ENCODE results near the gene B9D1. TPM values are rescaled to one million over a fixed set of nuclear protein-coding genes. Genes with fewer than 3 reads are reported as not detected.

The B9D1 gene
- total RNA-seq, 1 experiment from 2014 or later, result 11.5 TPM

DNA sequence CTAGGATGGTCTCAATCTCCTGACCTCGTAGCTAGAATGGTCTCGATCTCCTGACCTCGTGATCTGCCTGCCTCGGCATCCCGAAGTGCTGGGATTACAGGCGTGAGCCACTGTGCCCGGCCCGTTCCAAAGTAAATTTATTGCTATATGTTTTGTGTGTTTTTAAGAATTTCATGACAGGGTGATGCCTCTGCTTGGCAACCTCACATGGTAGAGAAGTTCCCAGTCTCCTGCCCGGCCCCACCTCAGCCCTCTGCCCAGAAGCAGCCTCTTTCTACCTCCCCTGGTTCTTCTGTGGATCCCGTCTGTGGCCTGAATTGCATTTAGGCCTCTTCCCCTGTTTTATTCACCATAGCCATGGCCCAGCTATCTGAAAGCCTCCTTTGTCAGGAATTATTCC, 55.0 kb downstream of the B9D1 start:
- H3K36me3 ChIP-seq (ENCODE audit: control insufficient read depth, insufficient read depth, low read length), result peaks cover 3% of the 10 kb centered on the region
- H3K4me1 ChIP-seq, result peaks cover 4% of the 10 kb centered on the region; the same call in 1 of the 2 replicates
- Mint-ChIP-seq H3K27ac (ENCODE audit: unreplicated experiment) (no peak overlapping the region), H3K9me3 (ENCODE audit: unreplicated experiment) (no peaks in the 10 kb centered on the region), H3K4me3 (ENCODE audit: unreplicated experiment) (no peak overlapping the region), H3K4me1 (ENCODE audit: low read depth, unreplicated experiment) (peaks cover 5% of the 10 kb centered on the region), H3K27me3 (ENCODE audit: insufficient read depth, unreplicated experiment) (no peaks in the 10 kb centered on the region), H3K36me3 (ENCODE audit: insufficient read depth, unreplicated experiment) (peaks cover 14% of the 10 kb centered on the region)
- ChIA-PET POLR2A (no interaction called here), CTCF (no interaction called here)
- no TSS peak for BruUV-seq (replicated peaks)
- no peaks in the 10 kb centered on the region for H3K27me3 ChIP-seq (replicated peaks; ENCODE audit: control insufficient read depth, insufficient read depth, low read length)
- intact Hi-C loops (cut with micrococcal nuclease; ENCODE audit: unreplicated experiment), result no loop called here
- no peak for DNase-seq
- H3K4me3 ChIP-seq (ENCODE audit: low read depth, low read length), result no peak overlapping the region
- no peak for TF ChIP-seq CTCF (IDR thresholded peaks at IDR 0.05; ENCODE audit: insufficient read depth in 1 of 2, low read depth in 1 of 2, low read length in 1 of 2, severe bottlenecking in 1 of 2, unreplicated experiment in 1 of 2)
- H3K9me3 ChIP-seq, result no peaks in the 10 kb centered on the region

GRCh38 chr17:19306160-19307111, 56.1 kb downstream of the B9D1 start:
- Mint-ChIP-seq H3K36me3 (ENCODE audit: insufficient read depth, unreplicated experiment) (peaks cover 14% of the 10 kb centered on the region), H3K27me3 (ENCODE audit: insufficient read depth, unreplicated experiment) (no peaks in the 10 kb centered on the region), H3K4me3 (ENCODE audit: unreplicated experiment) (no peak overlapping the region), H3K9me3 (ENCODE audit: unreplicated experiment) (no peaks in the 10 kb centered on the region), H3K4me1 (ENCODE audit: low read depth, unreplicated experiment) (peaks cover 5% of the 10 kb centered on the region), H3K27ac (ENCODE audit: unreplicated experiment) (no peak overlapping the region)
- DNase-seq, result peak in 1 of 2 experiments; percentile 22
- peaks cover 4% of the 10 kb centered on the region; the same call in 1 of the 2 replicates for H3K4me1 ChIP-seq
- ChIA-PET POLR2A (no interaction called here), CTCF (interaction anchor here (1.3 kb wide), 1 partner anchor 16 kb away, joined by 4 read pairs; no protein-coding TSS in a partner anchor)
- intact Hi-C loops (cut with micrococcal nuclease; ENCODE audit: unreplicated experiment), result no loop called here
- TF ChIP-seq CTCF (IDR thresholded peaks at IDR 0.05; ENCODE audit: insufficient read depth in 1 of 2, low read depth in 1 of 2, low read length in 1 of 2, severe bottlenecking in 1 of 2, unreplicated experiment in 1 of 2), result no peak
- H3K36me3 ChIP-seq (ENCODE audit: control insufficient read depth, insufficient read depth, low read length), result no peaks in the 10 kb centered on the region; the same call in none of the 2 replicates
- H3K4me3 ChIP-seq (ENCODE audit: low read depth, low read length), result no peak overlapping the region
- no TSS peak for BruUV-seq (replicated peaks)
- no peaks in the 10 kb centered on the region for H3K9me3 ChIP-seq
- no peaks in the 10 kb centered on the region for H3K27me3 ChIP-seq (replicated peaks; ENCODE audit: control insufficient read depth, insufficient read depth, low read length)

DNA sequence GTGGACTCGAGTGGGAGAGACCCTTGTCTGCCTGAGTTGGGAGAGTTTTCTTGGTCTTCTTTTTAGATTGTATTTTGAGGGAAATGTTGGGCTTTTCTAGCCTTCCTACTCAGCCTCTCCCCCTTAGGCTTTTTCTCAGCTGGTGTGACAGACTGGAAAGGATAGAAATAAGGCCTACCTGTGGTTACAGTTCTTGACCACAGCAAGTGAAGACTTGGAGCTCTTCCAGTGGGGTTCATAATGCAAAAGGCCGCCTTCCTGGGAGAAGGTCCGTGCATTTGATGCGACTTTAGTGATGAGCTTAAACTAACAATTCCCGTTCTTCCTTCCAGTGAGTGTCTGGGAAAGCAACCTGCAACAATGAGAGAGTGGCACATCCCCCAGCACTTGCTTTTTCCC, 56.8 kb downstream of the B9D1 start:
- CTCF ChIA-PET, result interaction anchor here (1.3 kb wide), 1 partner anchor 16 kb away, joined by 4 read pairs; no protein-coding TSS in a partner anchor
- intact Hi-C loops (cut with micrococcal nuclease; ENCODE audit: unreplicated experiment), result no loop called here
- no peaks in the 10 kb centered on the region for H3K27me3 ChIP-seq (replicated peaks; ENCODE audit: control insufficient read depth, insufficient read depth, low read length)
- POLR2A ChIA-PET, result no interaction called here
- peaks cover 5% of the 10 kb centered on the region for H3K4me1 Mint-ChIP-seq (ENCODE audit: low read depth, unreplicated experiment)
- no peaks in the 10 kb centered on the region; the same call in none of the 2 replicates for H3K36me3 ChIP-seq (ENCODE audit: control insufficient read depth, insufficient read depth, low read length)
- peaks cover 4% of the 10 kb centered on the region; the same call in 1 of the 2 replicates for H3K4me1 ChIP-seq
- H3K36me3 Mint-ChIP-seq (ENCODE audit: insufficient read depth, unreplicated experiment), result peaks cover 10% of the 10 kb centered on the region
- no peak overlapping the region for H3K27ac Mint-ChIP-seq (ENCODE audit: unreplicated experiment)
- no peak overlapping the region for H3K4me3 Mint-ChIP-seq (ENCODE audit: unreplicated experiment)
- H3K4me3 ChIP-seq (ENCODE audit: low read depth, low read length), result no peak overlapping the region
- H3K9me3 Mint-ChIP-seq (ENCODE audit: unreplicated experiment), result no peaks in the 10 kb centered on the region
- no peak for DNase-seq
- TF ChIP-seq CTCF (IDR thresholded peaks at IDR 0.05; ENCODE audit: insufficient read depth in 1 of 2, low read depth in 1 of 2, low read length in 1 of 2, severe bottlenecking in 1 of 2, unreplicated experiment in 1 of 2), result no peak
- H3K27me3 Mint-ChIP-seq (ENCODE audit: insufficient read depth, unreplicated experiment), result no peaks in the 10 kb centered on the region
- BruUV-seq (replicated peaks), result no TSS peak
- H3K9me3 ChIP-seq, result no peaks in the 10 kb centered on the region

Data from Caco-2 (cell line).